ENCODE data around the gene RBP3. TPM values are rescaled to one million over a fixed set of nuclear protein-coding genes. Genes with fewer than 3 reads are reported as not detected.
A peak's percentile ranks its signal among the peaks of the same experiment; 100 is the strongest.

Gene RBP3
- total RNA-seq, 1 donor from 2014 or later, result not detected

GRCh38 chr10:47359101-47359500 is 10.9 kb downstream of the RBP3 start:
- no peak overlapping the region for H3K27ac ChIP-seq
- no peaks in the 10 kb centered on the region for H3K27me3 ChIP-seq

DNA sequence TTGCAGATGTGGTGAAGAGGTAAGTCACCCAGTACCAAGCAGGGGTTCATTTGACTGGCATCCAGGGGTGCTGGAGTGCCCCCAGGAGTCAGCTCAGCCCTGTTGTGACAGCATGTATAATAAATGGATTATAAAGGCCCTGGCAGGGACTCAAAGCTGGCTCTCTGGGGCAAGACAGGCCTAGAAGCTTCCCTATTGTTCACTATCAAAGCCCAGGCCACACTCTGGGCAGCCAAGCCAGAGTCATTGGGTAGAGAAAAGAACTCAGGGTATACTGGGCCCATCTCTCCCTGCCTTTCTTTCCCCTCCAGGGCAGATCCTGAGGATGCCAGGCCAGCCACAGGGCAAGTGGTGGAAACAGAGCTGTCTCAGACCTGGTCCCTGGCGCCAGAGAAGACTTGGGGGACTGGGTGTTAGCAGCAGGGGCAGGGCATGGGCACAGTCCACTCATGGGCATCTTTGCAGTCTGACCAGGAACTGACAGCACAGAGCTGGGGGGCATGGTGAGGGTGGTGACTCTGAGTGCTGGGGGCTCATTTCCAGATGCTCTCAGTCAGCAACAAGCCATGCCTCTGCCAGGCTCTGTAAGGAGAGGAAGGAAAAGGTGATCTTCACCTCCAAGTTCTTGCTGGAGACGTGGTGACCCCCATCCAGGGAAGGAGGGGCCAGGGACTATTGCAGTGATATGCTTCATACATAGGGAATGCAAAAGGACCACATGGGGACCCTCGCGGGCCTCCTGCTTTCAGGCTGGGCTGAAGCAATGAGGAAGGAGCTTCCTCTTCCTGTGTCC is 11.7 kb downstream of the RBP3 start:
- Histone ChIP-seq H3K4me3 (no peak overlapping the region), H3K27me3 (no peaks in the 10 kb centered on the region), H3K9me3 (no peaks in the 10 kb centered on the region), H3K4me1 (no peaks in the 10 kb centered on the region), H3K36me3 (no peaks in the 10 kb centered on the region), H3K27ac (no peak overlapping the region)
- no peak for TF ChIP-seq CTCF (IDR thresholded peaks at IDR 0.05)
- no peak for TF ChIP-seq POLR2AphosphoS5 (IDR thresholded peaks at IDR 0.05; ENCODE audit: insufficient read depth in 1 of 2, low read depth in 1 of 2)
- TF ChIP-seq POLR2A (IDR thresholded peaks at IDR 0.05), result no peak
- intact Hi-C loops (cut with DNase I), result no loop called here
- DNase-seq (ENCODE audit: extremely low spot score in 2 of 2), result no peak

More at GRCh38 chr10:47359101-47359500, 10.9 kb downstream of the RBP3 start:
- Histone ChIP-seq H3K36me3 (no peaks in the 10 kb centered on the region), H3K4me3 (no peak overlapping the region), H3K4me1 (no peaks in the 10 kb centered on the region), H3K9me3 (no peaks in the 10 kb centered on the region)
- no peak for DNase-seq (ENCODE audit: extremely low spot score in 2 of 2)
- TF ChIP-seq POLR2A (IDR thresholded peaks at IDR 0.05) (no peak), CTCF (IDR thresholded peaks at IDR 0.05) (no peak), POLR2AphosphoS5 (IDR thresholded peaks at IDR 0.05; ENCODE audit: insufficient read depth in 1 of 2, low read depth in 1 of 2) (no peak)
- intact Hi-C loops (cut with DNase I), result no loop called here

- no peak overlapping the region for H3K27ac ChIP-seq
- H3K36me3 ChIP-seq, result no peaks in the 10 kb centered on the region
- intact Hi-C loops (cut with DNase I), result no loop called here
- no peaks in the 10 kb centered on the region for H3K4me1 ChIP-seq
- H3K27me3 ChIP-seq, result no peaks in the 10 kb centered on the region
- H3K4me3 ChIP-seq, result no peak overlapping the region
- H3K9me3 ChIP-seq, result no peaks in the 10 kb centered on the region
- DNase-seq (ENCODE audit: extremely low spot score in 2 of 2), result no peak
- TF ChIP-seq CTCF (IDR thresholded peaks at IDR 0.05), result no peak
- TF ChIP-seq POLR2A (IDR thresholded peaks at IDR 0.05), result no peak
- TF ChIP-seq POLR2AphosphoS5 (IDR thresholded peaks at IDR 0.05; ENCODE audit: insufficient read depth in 1 of 2, low read depth in 1 of 2), result no peak
Observed at GRCh38 chr10:47360419-47361040, 12.4 kb downstream of the RBP3 start.

DNA sequence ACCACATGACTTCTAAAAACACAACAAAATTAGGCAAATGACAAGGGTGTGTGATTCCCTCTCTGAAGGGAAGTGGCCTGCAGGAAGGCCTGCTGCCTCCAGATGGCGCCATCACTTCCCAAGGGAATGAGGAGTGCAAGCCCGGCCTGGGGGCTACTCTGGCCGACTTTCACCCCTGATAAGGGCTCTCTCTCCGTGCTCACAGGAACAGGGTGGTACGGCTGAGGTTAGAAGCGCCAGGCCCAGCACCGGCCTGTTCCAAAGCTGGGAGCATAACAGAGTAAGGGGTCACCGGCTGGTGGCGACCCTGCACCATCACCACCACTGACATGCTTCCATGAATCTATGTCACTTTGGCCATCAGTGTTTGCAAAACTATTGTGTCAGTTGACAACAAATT is 13.1 kb downstream of the RBP3 start:
- H3K4me1 ChIP-seq, result no peaks in the 10 kb centered on the region
- no peak overlapping the region for H3K27ac ChIP-seq
- no peaks in the 10 kb centered on the region for H3K36me3 ChIP-seq
- DNase-seq (ENCODE audit: extremely low spot score in 2 of 2), result no peak
- no peak for TF ChIP-seq POLR2AphosphoS5 (IDR thresholded peaks at IDR 0.05; ENCODE audit: insufficient read depth in 1 of 2, low read depth in 1 of 2)
- TF ChIP-seq POLR2A (IDR thresholded peaks at IDR 0.05), result no peak
- TF ChIP-seq CTCF (IDR thresholded peaks at IDR 0.05), result peak in 2 of 3 experiments; percentile 29 to 39
- H3K4me3 ChIP-seq, result no peak overlapping the region
- no peaks in the 10 kb centered on the region for H3K9me3 ChIP-seq
- no peaks in the 10 kb centered on the region for H3K27me3 ChIP-seq
- intact Hi-C loops (cut with DNase I), result no loop called here

DNA sequence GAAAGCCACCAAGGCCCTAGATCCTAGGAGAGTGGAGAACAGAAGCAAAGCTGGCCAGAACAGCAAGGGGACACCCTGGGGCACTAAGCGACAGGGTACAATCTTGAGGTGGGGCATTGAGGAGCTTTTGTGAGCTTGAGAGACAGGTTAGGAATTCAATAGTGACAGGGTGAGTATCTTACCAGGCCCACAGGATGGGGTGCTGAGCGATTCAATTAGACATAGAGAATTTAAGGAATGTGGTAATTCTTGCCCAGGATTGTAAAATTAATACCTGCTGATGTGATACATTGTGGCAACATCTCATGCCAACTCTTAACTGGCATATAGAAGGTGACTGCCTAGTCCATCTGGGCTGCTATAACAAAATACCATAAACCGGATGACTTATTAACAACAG is 14.0 kb downstream of the RBP3 start:
- no peak overlapping the region for H3K4me3 ChIP-seq
- DNase-seq (ENCODE audit: extremely low spot score in 2 of 2), result no peak
- intact Hi-C loops (cut with DNase I), result no loop called here
- no peaks in the 10 kb centered on the region for H3K4me1 ChIP-seq
- TF ChIP-seq POLR2A (IDR thresholded peaks at IDR 0.05) (no peak), CTCF (IDR thresholded peaks at IDR 0.05) (no peak), POLR2AphosphoS5 (IDR thresholded peaks at IDR 0.05; ENCODE audit: insufficient read depth in 1 of 2, low read depth in 1 of 2) (no peak)
- H3K36me3 ChIP-seq, result no peaks in the 10 kb centered on the region
- H3K27me3 ChIP-seq, result no peaks in the 10 kb centered on the region
- no peaks in the 10 kb centered on the region for H3K9me3 ChIP-seq
- no peak overlapping the region for H3K27ac ChIP-seq
